ENCODE data around the gene SSBP3.

The SSBP3 gene

DNA sequence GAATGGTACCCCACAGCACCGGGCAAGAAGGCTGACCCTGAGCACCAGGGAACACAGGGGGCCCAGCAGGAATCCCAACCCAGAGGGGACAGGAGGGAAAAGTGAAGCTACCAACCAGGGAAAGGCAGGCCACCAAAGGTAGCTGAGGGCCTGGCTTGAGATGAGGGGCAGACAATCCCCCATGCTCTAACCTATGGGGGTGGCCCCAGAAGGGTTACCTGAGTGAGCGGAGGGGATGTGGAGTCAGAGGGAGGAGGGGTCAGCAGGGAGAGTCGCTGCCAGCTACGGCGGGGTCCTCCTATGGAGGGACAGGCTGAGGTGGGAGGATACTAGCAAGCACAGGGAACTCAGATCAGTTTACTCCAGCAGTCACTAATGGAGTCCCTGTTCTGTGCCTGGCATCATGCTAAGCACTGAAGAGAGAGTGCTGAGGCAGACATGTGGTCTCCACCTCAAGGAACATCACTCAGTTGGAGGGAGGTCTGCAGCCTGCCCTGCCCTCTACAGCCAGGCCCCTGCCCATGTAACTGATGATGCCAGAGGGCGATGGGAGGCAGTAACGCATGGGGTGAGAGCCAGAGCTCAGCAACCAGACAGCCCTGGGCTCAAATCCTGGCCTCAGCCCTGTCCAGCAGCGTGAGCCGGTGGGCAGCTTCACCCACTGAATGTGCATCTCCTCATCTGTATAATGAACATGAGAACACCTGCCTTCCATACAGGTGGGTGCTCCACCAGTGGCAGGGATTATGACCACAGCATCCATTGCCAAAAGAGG, 227.7 kb downstream of the SSBP3 start:
- no peak for DNase-seq (ENCODE audit: low read depth in 3 of 3)

DNA sequence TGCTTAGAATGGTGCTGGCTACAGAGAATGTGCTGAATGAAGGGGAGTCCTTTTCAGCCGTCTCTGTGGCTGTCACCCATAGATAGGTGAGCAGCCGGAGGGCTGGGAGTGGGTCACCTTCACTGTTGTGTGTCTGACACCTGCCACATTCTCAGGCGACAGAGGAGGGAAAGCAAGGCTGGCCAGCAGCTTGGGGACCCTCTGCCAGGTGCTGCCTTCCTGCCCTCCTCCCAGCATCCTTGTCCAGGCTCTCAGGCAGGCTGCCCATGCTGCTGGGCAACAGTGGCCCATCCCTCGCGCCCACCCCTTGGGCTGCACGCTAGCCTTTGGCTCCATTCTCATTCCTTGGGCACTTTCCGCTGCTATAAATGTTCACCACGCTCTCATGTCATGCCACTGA, 228.5 kb downstream of the SSBP3 start:
- no peak for DNase-seq (ENCODE audit: low read depth in 3 of 3)

DNA sequence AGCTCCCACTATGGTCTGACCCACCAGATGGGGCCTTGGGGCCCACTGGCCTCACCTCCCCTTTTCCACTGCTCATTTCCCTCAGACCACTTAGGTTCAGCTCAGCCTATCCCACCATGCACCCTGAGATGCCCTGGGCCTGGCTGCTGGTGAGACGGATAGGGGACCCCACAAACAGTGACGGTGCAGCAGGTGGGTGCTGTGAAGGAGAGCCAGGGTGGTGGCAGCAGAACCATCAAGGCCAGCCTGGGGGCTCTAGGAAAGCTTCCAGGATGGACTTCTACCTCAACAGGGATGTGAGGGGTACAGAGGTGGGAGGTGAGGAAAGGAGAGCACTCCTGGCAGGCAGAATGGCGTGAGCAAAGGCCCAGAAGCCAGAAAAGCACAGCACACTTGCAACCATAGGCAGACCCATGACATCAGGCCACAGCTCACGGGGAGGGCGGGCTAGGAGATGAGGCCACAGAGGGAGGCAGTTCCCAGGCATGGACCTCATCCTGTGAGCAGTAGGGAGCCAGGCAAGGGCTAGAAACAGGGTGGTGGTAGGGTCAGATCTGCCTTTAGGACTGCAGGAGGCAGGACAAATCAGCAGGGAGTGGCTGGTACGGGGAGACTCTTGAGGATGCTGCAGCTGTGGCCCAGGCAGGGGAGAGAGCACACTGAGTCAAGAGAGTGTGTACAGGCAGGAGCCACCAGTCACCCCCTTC, 229.4 kb downstream of the SSBP3 start:
- DNase-seq (ENCODE audit: low read depth in 3 of 3): no peak

Measured in stimulated activated CD4-positive, alpha-beta T cell treated with anti-CD3 and anti-CD28 coated beads, TNF-alpha, amount 100 ng/mL, for 48 hours (primary cell).